Measurements from ENCODE around the gene TMEM205. TPM values are rescaled to one million over a fixed set of nuclear protein-coding genes. Genes with fewer than 3 reads are reported as not detected.

Gene TMEM205
- total and polyA plus RNA-seq, 2 of the 8 experiments (the other 6 are each of a cell fraction or from before 2014, with no cell fraction given) = 73.5 to 423 TPM

DNA sequence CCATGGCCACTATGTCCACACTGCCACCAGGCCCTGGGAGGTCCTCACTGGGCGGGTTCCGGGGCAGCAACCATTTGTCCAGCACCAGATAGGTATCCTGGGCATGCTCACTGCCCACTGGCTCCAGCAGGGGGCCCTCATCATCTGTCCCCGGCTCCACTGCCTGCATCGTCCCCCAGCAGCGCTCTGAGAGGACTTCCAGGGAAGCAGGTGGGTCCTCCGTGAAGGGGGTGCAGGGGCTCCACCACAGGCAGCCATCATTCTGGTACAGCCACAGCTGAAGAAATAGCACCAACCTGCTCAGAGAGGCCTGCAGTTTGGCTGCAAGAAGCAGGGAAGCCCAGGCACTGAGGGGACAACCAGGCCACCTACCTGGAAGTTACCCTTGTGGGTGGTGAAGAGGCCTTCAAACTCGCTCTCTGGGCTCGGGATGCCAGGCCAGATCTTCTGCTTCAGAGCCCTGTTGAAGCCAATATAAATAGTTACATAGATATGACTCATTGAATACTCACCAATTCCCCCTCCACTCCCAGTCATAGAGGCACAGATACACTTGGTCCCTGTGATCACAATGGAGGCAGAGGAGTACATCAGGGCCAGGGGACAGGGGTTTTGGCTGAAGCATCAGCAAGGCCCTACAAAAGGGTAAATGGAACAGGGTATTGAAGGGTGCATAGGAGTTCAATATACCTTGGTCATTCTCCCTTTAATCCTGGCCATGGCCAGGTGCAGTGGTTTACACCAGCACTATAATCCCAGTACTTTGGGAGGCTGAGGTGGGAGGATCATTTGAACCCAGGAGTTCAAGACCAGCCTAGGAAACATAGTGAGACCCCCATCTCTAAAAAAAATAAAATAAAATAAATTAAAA, 32.5 kb upstream of the TMEM205 start (continued):
- TF ChIP-seq, protein P1, sequence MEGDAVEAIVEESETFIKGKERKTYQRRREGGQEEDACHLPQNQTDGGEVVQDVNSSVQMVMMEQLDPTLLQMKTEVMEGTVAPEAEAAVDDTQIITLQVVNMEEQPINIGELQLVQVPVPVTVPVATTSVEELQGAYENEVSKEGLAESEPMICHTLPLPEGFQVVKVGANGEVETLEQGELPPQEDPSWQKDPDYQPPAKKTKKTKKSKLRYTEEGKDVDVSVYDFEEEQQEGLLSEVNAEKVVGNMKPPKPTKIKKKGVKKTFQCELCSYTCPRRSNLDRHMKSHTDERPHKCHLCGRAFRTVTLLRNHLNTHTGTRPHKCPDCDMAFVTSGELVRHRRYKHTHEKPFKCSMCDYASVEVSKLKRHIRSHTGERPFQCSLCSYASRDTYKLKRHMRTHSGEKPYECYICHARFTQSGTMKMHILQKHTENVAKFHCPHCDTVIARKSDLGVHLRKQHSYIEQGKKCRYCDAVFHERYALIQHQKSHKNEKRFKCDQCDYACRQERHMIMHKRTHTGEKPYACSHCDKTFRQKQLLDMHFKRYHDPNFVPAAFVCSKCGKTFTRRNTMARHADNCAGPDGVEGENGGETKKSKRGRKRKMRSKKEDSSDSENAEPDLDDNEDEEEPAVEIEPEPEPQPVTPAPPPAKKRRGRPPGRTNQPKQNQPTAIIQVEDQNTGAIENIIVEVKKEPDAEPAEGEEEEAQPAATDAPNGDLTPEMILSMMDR (IDR thresholded peaks at IDR 0.05; ENCODE audit: control extremely low read depth in 1 of 3, insufficient read depth in 1 of 3, low read depth in 1 of 3, low read length in 3 of 3) = peak; percentile 68 to 81 (median 71)
- TF ChIP-seq CEBPB (IDR thresholded peaks at IDR 0.05; ENCODE audit: low read depth, low read length) (no peak), SP4 (IDR thresholded peaks at IDR 0.05; ENCODE audit: low read length) (no peak), HDAC2 (IDR thresholded peaks at IDR 0.05; ENCODE audit: borderline replicate concordance in 1 of 2, low read depth in 2 of 2, low read length in 2 of 2) (no peak), GABPA (IDR thresholded peaks at IDR 0.05; ENCODE audit: borderline replicate concordance, insufficient read depth, low read length) (no peak)
- TF ChIP-seq, protein P2, sequence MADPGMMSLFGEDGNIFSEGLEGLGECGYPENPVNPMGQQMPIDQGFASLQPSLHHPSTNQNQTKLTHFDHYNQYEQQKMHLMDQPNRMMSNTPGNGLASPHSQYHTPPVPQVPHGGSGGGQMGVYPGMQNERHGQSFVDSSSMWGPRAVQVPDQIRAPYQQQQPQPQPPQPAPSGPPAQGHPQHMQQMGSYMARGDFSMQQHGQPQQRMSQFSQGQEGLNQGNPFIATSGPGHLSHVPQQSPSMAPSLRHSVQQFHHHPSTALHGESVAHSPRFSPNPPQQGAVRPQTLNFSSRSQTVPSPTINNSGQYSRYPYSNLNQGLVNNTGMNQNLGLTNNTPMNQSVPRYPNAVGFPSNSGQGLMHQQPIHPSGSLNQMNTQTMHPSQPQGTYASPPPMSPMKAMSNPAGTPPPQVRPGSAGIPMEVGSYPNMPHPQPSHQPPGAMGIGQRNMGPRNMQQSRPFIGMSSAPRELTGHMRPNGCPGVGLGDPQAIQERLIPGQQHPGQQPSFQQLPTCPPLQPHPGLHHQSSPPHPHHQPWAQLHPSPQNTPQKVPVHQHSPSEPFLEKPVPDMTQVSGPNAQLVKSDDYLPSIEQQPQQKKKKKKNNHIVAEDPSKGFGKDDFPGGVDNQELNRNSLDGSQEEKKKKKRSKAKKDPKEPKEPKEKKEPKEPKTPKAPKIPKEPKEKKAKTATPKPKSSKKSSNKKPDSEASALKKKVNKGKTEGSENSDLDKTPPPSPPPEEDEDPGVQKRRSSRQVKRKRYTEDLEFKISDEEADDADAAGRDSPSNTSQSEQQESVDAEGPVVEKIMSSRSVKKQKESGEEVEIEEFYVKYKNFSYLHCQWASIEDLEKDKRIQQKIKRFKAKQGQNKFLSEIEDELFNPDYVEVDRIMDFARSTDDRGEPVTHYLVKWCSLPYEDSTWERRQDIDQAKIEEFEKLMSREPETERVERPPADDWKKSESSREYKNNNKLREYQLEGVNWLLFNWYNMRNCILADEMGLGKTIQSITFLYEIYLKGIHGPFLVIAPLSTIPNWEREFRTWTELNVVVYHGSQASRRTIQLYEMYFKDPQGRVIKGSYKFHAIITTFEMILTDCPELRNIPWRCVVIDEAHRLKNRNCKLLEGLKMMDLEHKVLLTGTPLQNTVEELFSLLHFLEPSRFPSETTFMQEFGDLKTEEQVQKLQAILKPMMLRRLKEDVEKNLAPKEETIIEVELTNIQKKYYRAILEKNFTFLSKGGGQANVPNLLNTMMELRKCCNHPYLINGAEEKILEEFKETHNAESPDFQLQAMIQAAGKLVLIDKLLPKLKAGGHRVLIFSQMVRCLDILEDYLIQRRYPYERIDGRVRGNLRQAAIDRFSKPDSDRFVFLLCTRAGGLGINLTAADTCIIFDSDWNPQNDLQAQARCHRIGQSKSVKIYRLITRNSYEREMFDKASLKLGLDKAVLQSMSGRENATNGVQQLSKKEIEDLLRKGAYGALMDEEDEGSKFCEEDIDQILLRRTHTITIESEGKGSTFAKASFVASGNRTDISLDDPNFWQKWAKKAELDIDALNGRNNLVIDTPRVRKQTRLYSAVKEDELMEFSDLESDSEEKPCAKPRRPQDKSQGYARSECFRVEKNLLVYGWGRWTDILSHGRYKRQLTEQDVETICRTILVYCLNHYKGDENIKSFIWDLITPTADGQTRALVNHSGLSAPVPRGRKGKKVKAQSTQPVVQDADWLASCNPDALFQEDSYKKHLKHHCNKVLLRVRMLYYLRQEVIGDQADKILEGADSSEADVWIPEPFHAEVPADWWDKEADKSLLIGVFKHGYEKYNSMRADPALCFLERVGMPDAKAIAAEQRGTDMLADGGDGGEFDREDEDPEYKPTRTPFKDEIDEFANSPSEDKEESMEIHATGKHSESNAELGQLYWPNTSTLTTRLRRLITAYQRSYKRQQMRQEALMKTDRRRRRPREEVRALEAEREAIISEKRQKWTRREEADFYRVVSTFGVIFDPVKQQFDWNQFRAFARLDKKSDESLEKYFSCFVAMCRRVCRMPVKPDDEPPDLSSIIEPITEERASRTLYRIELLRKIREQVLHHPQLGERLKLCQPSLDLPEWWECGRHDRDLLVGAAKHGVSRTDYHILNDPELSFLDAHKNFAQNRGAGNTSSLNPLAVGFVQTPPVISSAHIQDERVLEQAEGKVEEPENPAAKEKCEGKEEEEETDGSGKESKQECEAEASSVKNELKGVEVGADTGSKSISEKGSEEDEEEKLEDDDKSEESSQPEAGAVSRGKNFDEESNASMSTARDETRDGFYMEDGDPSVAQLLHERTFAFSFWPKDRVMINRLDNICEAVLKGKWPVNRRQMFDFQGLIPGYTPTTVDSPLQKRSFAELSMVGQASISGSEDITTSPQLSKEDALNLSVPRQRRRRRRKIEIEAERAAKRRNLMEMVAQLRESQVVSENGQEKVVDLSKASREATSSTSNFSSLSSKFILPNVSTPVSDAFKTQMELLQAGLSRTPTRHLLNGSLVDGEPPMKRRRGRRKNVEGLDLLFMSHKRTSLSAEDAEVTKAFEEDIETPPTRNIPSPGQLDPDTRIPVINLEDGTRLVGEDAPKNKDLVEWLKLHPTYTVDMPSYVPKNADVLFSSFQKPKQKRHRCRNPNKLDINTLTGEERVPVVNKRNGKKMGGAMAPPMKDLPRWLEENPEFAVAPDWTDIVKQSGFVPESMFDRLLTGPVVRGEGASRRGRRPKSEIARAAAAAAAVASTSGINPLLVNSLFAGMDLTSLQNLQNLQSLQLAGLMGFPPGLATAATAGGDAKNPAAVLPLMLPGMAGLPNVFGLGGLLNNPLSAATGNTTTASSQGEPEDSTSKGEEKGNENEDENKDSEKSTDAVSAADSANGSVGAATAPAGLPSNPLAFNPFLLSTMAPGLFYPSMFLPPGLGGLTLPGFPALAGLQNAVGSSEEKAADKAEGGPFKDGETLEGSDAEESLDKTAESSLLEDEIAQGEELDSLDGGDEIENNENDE (IDR thresholded peaks at IDR 0.05; ENCODE audit: insufficient replicate concordance, low read length) = no peak
